Testis (tissue), 3 donors: Measurements from ENCODE around the gene HMCN1. TPM values are rescaled to one million over a fixed set of nuclear protein-coding genes. Genes with fewer than 3 reads are reported as not detected.

Source experiments
- DNase-seq: peaks from one replicate; pipeline ENCODE4 v3.0.0-alpha.2; 2019
- H3K27ac ChIP-seq, 2 donors: fragments of 200-600 bp; sonication (generic); one replicate each; pipeline ENCODE4 v1.5.1; 2019
- H3K27me3 ChIP-seq: fragments of 200-600 bp; sonication (generic); one replicate; pipeline ENCODE4 v1.5.1; 2019
- H3K36me3 ChIP-seq: fragments of 200-600 bp; sonication (generic); one replicate; pipeline ENCODE4 v1.5.1; 2017; ENCODE audit warnings: low read depth; ENCODE audit errors: missing control alignments
- H3K4me1 ChIP-seq: fragments of 200-600 bp; sonication (generic); one replicate; pipeline ENCODE4 v1.5.1; 2019
- H3K4me3 ChIP-seq, 2 donors: fragments of 200-600 bp; sonication (generic); one replicate each; pipeline ENCODE4 v1.5.1; 2017 to 2019
- H3K9me3 ChIP-seq: fragments of 200-600 bp; sonication (generic); one replicate; pipeline ENCODE4 v1.5.1; 2017
- CTCF ChIP-seq, 3 experiments: fragments of 450-650 bp in 2 of 3; fragments of 200-600 bp in 1 of 3; sonication (generic) in 1 of 3; IDR thresholded peaks; one replicate each; pipeline ENCODE4 v1.5.1; 2016 to 2019; ENCODE audit warnings: antibody characterized with exemption in 3 of 3, mild to moderate bottlenecking in 2 of 3, moderate library complexity in 1 of 3
- POLR2A ChIP-seq: fragments of 450-650 bp; IDR thresholded peaks from one replicate; pipeline ENCODE4 v1.6.1; 2017; ENCODE audit warnings: antibody characterized with exemption, mild to moderate bottlenecking, moderate library complexity
- WGBS, 2 donors: methylation state at CpG; one replicate each; pipeline ENCODE4 v1.1.5; 2018; 5-methylcytosine and 5-hydroxymethylcytosine counted together
- intact Hi-C: fragments of 100-400 bp; cut with DNase I; formaldehyde crosslinking; loops from one replicate; pipeline ENCODE4 v1.15.1; 2023; ENCODE audit warnings: low total_unique reads
- polyA plus RNA-seq: library from polyadenylated mRNA; stranded (reverse); fragments of 350-450 nt; fragmentation: Illumina TruSeq; extraction: RNeasy Lipid Tissue Mini Kit (QIAGEN cat#74804); gene quantifications from one replicate; pipeline ENCODE4 v1.2.3, GENCODE V29; 2014; ENCODE audit warnings: low read depth, low replicate concordance; ENCODE audit not compliant: insufficient read depth
- total RNA-seq, 2 donors: library from RNA; depleted of rRNA; stranded (reverse); fragments of >200 nt; gene quantifications; one replicate each; pipeline ENCODE4 v1.2.3, GENCODE V29; 2016

HMCN1 gene
- total and polyA plus RNA-seq, 3 donors from 2014 or later = 5.2 to 6.2 (median 5.7) TPM

DNA sequence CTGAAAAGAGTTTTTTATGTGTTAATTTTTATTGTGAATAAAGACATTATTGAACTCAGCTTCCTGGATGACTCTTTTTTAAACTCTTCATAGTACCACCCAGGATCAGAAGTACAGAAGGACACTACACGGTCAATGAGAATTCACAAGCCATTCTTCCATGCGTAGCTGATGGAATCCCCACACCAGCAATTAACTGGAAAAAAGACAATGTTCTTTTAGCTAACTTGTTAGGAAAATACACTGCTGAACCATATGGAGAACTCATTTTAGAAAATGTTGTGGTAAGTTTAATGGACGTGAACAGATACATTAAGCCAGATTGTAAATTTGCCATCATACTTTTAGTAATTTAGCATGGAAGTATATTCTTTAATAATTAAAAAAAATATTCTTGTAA is 391.3 kb downstream of the HMCN1 start:
- Histone ChIP-seq H3K36me3 (no peaks in the 10 kb centered on the region), H3K27me3 (no peaks in the 10 kb centered on the region), H3K4me3 (no peak overlapping the region), H3K9me3 (no peaks in the 10 kb centered on the region), H3K27ac (no peak overlapping the region), H3K4me1 (no peaks in the 10 kb centered on the region)
- WGBS, 2 donors = 90 to 92% methylated on average over 3 of the region's 3 CpGs
- DNase-seq = no peak
- intact Hi-C loops = no loop called here
- TF ChIP-seq POLR2A (no peak), CTCF (IDR thresholded peaks at IDR 0.05) (no peak)

GRCh38 chr1:186129758-186130157 is 395.6 kb downstream of the HMCN1 start:
- H3K36me3 ChIP-seq = no peaks in the 10 kb centered on the region
- no peak overlapping the region for H3K27ac ChIP-seq
- intact Hi-C loops = no loop called here
- no peaks in the 10 kb centered on the region for H3K9me3 ChIP-seq
- TF ChIP-seq CTCF (IDR thresholded peaks at IDR 0.05) (no peak), POLR2A (no peak)
- H3K4me1 ChIP-seq = no peaks in the 10 kb centered on the region
- H3K4me3 ChIP-seq = no peak overlapping the region
- no peak for DNase-seq
- 86 to 93% methylated on average over 4 of the region's 4 CpGs for WGBS, 2 donors
- H3K27me3 ChIP-seq = no peaks in the 10 kb centered on the region

- no peaks in the 10 kb centered on the region for H3K9me3 ChIP-seq
- no peak for DNase-seq
- intact Hi-C loops = no loop called here
- no peak overlapping the region for H3K4me3 ChIP-seq
- H3K27ac ChIP-seq = no peak overlapping the region
- no peaks in the 10 kb centered on the region for H3K27me3 ChIP-seq
- H3K36me3 ChIP-seq = no peaks in the 10 kb centered on the region
- TF ChIP-seq CTCF (IDR thresholded peaks at IDR 0.05) = no peak
- no peak for TF ChIP-seq POLR2A
- WGBS, 2 donors = 76 to 86% methylated on average over 4 of the region's 4 CpGs
- peaks cover 3% of the 10 kb centered on the region for H3K4me1 ChIP-seq
These were observed 404.9 kb downstream of the HMCN1 start for GRCh38 chr1:186139115-186139514.

DNA sequence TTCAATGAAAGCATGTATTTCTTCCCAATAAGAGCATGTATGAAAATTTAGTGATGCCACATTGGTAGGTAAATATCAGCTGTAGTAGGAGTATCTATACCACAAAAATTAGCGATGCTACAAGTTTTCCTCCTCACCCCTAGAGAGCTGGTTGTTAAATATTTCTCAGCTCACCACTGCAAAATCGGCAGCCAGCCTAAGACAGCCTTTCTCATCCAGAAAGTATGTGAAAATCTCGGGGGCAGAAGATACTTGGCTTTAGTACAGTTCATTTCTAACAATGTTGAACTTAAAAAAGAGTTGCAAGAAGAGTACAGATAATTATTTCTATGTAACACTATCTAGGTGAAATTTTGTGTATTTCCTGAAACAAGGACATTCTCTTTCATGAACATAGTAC is 405.5 kb downstream of the HMCN1 start:
- Histone ChIP-seq H3K27me3 (no peaks in the 10 kb centered on the region), H3K4me1 (peaks cover 3% of the 10 kb centered on the region), H3K36me3 (no peaks in the 10 kb centered on the region), H3K9me3 (no peaks in the 10 kb centered on the region), H3K4me3 (no peak overlapping the region), H3K27ac (no peak overlapping the region)
- 27 to 51% methylated on average over 3 of the region's 3 CpGs for WGBS, 2 donors
- TF ChIP-seq POLR2A = no peak
- no peak for TF ChIP-seq CTCF (IDR thresholded peaks at IDR 0.05)
- no peak for DNase-seq
- intact Hi-C loops = no loop called here

DNA sequence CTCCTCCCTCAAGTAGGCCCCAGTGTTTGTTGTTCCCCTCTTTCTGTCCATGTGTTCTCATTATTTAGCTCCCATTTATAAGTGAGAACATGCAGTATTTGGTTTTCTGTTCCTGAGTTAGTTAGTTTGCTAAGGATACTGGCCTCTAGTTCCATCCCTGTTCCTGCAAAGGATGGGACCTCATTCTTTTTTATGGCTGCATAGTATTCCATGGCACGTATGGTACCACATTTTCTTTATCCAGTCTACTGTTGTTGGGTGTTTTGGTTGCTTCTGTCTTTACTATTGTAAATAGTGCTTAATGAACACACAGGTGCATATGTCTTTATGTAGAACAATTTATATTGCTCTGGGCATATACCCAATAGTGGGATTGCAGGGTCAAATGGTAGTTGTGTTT is 408.0 kb downstream of the HMCN1 start:
- WGBS, 2 donors = 93 to 96% methylated on average over 1 of the region's 1 CpG
- Histone ChIP-seq H3K36me3 (no peaks in the 10 kb centered on the region), H3K27me3 (no peaks in the 10 kb centered on the region), H3K27ac (no peak overlapping the region), H3K9me3 (no peaks in the 10 kb centered on the region), H3K4me3 (no peak overlapping the region), H3K4me1 (peaks cover 3% of the 10 kb centered on the region)
- intact Hi-C loops = no loop called here
- DNase-seq = no peak
- no peak for TF ChIP-seq CTCF (IDR thresholded peaks at IDR 0.05)
- TF ChIP-seq POLR2A = no peak
